ENCODE data around the gene PARD3B. TPM values are rescaled to one million over a fixed set of nuclear protein-coding genes. Genes with fewer than 3 reads are reported as not detected.

PARD3B gene
- total and polyA plus RNA-seq, 12 donors = 0.46 to 12.4 (median 8.3) TPM

DNA sequence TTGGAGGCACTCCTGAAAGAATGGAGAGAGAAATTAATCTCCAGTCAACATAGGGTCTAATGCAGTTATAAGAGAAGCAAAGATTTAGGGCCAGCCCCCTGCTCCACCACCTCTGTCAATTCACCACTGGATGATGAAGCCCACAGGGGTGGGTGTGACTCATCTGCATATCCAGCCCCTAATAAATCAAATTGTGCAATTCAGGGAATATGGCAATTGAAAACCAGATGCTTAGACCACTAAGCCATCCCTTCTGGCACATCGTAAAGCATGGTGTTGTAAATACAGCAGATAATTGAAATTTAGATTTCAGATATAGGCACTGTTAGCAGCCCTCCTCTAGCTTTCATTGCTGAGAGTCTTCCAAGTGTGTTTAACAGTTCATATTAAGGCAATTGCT lies 541.4 kb downstream of the PARD3B start:
- WGBS, 2 donors = 93 to 97% methylated on average over 1 of the region's 1 CpG

DNA sequence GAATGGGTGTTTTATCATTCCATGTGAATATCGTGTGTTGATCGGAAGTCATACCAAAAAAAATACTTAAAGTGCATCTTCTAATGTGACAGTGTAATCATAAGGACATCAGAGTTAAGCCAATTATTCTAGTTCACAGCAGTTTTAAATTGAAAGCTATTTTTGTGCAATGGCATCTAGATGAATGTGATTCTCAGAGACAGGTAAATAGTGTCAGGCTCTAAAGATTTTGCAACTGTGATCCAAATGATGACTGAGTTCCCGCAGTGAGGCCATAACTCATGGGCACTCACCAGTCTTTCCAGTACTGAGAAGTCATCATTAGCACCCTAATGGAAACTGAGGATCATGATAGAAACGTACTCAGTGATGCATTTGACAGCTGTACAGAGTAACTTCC lies 542.6 kb downstream of the PARD3B start:
- H3K4me1 ChIP-seq = no peaks in the 10 kb centered on the region
- 88 to 90% methylated on average over 4 of the region's 4 CpGs for WGBS, 2 donors
- no peaks in the 10 kb centered on the region for H3K36me3 ChIP-seq
- no peak overlapping the region for H3K27ac ChIP-seq
- no peaks in the 10 kb centered on the region for H3K9me3 ChIP-seq
- DNase-seq = no peak
- TF ChIP-seq, protein P1, sequence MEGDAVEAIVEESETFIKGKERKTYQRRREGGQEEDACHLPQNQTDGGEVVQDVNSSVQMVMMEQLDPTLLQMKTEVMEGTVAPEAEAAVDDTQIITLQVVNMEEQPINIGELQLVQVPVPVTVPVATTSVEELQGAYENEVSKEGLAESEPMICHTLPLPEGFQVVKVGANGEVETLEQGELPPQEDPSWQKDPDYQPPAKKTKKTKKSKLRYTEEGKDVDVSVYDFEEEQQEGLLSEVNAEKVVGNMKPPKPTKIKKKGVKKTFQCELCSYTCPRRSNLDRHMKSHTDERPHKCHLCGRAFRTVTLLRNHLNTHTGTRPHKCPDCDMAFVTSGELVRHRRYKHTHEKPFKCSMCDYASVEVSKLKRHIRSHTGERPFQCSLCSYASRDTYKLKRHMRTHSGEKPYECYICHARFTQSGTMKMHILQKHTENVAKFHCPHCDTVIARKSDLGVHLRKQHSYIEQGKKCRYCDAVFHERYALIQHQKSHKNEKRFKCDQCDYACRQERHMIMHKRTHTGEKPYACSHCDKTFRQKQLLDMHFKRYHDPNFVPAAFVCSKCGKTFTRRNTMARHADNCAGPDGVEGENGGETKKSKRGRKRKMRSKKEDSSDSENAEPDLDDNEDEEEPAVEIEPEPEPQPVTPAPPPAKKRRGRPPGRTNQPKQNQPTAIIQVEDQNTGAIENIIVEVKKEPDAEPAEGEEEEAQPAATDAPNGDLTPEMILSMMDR (IDR thresholded peaks at IDR 0.05) = no peak
- H3K4me3 ChIP-seq = no peak overlapping the region
- intact Hi-C loops (cut with DNase I) = no loop called here
- ATAC-seq = no peak
- no peaks in the 10 kb centered on the region for H3K27me3 ChIP-seq

More for the DNA sequence above, 541.4 kb downstream of the PARD3B start:
- no peaks in the 10 kb centered on the region for H3K9me3 ChIP-seq
- TF ChIP-seq, protein P1 (IDR thresholded peaks at IDR 0.05) = no peak
- ATAC-seq (no peak), DNase-seq (no peak)
- H3K4me1 ChIP-seq = no peaks in the 10 kb centered on the region
- no peaks in the 10 kb centered on the region for H3K27me3 ChIP-seq
- H3K4me3 ChIP-seq = no peak overlapping the region
- no peaks in the 10 kb centered on the region for H3K36me3 ChIP-seq
- H3K27ac ChIP-seq = no peak overlapping the region
- intact Hi-C loops (cut with DNase I) = no loop called here

DNA sequence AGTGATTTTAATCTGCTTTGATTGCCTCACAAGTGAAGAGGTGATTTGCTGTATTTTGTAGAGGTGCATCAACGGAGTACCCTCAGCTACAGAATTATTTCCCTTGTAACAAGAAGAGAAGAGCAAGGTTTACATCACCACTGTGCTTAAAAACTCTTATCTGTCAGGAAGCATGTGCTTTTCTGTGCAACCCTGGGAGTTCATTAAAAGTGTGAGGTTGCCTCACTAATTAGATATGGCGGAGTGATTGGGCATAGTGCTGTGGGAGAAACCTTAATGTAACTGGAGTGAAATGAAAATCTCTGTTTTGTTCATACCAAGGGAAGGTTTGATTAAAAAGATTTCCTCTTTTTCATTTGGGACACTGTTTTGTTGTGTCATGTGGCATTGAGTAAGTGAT lies 544.7 kb downstream of the PARD3B start:
- H3K4me3 ChIP-seq = no peak overlapping the region
- intact Hi-C loops (cut with DNase I) = no loop called here
- H3K27ac ChIP-seq = no peak overlapping the region
- TF ChIP-seq, protein P1 (IDR thresholded peaks at IDR 0.05) = no peak
- ATAC-seq (no peak), DNase-seq (no peak)
- H3K9me3 ChIP-seq = no peaks in the 10 kb centered on the region
- no peaks in the 10 kb centered on the region for H3K4me1 ChIP-seq
- 92% methylated on average over 2 of the region's 2 CpGs for WGBS, 2 donors
- no peaks in the 10 kb centered on the region for H3K27me3 ChIP-seq
- no peaks in the 10 kb centered on the region for H3K36me3 ChIP-seq

DNA sequence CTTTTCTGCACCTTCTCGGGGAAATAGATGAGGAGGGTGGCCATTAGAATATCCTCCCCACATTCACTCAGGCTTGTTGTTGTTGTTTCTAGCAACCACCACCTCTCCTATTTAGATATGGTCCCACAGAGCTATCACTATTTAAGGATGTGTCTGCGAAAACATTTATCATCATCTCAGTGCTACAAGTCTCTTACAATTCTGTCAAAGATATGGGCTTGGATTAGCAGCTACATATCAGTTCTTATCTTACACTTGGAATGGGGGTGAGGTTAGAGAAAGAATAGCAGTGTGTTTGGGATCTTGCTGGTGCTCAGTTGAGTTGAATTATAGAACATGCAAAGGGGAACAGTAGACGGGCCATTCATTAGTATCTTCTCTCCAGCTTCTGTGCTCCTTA lies 546.1 kb downstream of the PARD3B start:
- no peaks in the 10 kb centered on the region for H3K27me3 ChIP-seq
- no peaks in the 10 kb centered on the region for H3K36me3 ChIP-seq
- TF ChIP-seq, protein P1 (IDR thresholded peaks at IDR 0.05) = no peak
- no peak overlapping the region for H3K27ac ChIP-seq
- DNase-seq = no peak
- intact Hi-C loops (cut with DNase I) = no loop called here
- no peaks in the 10 kb centered on the region for H3K4me1 ChIP-seq
- H3K9me3 ChIP-seq = no peaks in the 10 kb centered on the region
- ATAC-seq = no peak
- no peak overlapping the region for H3K4me3 ChIP-seq
- whole genome bisulfite sequencing, 2 donors = 80 to 87% methylated on average over 3 of the region's 3 CpGs

All from heart right ventricle (tissue), 16 donors.